Prostate gland (tissue), 2 donors: ENCODE data around the gene SH2D7.

Experiments
- POLR2AphosphoS5 ChIP-seq: sonication (generic); formaldehyde crosslinking; IDR thresholded peaks from one replicate; pipeline ENCODE4 v1.6.1; 2017; ENCODE audit warnings: antibody characterized with exemption
- TF ChIP-seq, protein P1 (sequence below), 4 experiments: fragments of 200-600 bp in 2 of 4; fragments of 450-650 bp in 2 of 4; sonication (generic) in 2 of 4; IDR thresholded peaks; 1 replicate in 3 of 4; 2 replicates in 1 of 4; pipeline ENCODE4 v1.5.1; 2016 to 2019; ENCODE audit warnings: antibody characterized with exemption in 4 of 4, mild to moderate bottlenecking in 2 of 4, moderate library complexity in 2 of 4

DNA sequence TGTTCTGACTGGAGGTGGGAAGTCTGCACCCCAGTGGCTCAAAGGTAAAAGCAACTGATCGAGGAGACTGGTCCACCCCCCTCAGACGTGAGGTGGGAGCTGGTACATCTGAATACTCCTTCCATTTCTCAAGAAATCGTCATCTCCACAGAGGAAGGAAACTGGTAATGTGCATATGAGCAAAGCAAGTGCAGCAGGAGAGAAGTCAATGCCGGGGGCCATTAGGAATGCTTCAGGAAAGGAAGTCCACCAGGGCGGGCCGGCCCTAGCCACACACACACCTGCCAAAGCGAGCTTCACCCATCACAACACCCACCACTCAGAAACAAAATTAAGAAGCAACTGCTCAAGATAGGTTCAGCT lies 23.3 kb upstream of the SH2D7 start:
- TF ChIP-seq, protein P1, sequence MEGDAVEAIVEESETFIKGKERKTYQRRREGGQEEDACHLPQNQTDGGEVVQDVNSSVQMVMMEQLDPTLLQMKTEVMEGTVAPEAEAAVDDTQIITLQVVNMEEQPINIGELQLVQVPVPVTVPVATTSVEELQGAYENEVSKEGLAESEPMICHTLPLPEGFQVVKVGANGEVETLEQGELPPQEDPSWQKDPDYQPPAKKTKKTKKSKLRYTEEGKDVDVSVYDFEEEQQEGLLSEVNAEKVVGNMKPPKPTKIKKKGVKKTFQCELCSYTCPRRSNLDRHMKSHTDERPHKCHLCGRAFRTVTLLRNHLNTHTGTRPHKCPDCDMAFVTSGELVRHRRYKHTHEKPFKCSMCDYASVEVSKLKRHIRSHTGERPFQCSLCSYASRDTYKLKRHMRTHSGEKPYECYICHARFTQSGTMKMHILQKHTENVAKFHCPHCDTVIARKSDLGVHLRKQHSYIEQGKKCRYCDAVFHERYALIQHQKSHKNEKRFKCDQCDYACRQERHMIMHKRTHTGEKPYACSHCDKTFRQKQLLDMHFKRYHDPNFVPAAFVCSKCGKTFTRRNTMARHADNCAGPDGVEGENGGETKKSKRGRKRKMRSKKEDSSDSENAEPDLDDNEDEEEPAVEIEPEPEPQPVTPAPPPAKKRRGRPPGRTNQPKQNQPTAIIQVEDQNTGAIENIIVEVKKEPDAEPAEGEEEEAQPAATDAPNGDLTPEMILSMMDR (IDR thresholded peaks at IDR 0.05) = no peak
- no peak for TF ChIP-seq POLR2AphosphoS5
